Peyer's patch (tissue), 4 donors: Measurements from ENCODE around the gene DNAJA1. TPM values are rescaled to one million over a fixed set of nuclear protein-coding genes. Genes with fewer than 3 reads are reported as not detected.

Source experiments
- DNase-seq, 3 donors: peaks; one replicate each; pipeline ENCODE4 v3.0.0-alpha.2; 2017 to 2019
- H3K27ac ChIP-seq, 4 donors: fragments of 200-600 bp; sonication (generic); one replicate each; pipeline ENCODE4 v1.5.1; 2016 to 2019
- H3K27me3 ChIP-seq, 2 donors: fragments of 200-600 bp; sonication (generic); one replicate each; pipeline ENCODE4 v1.5.1; 2019
- H3K36me3 ChIP-seq, 3 donors: fragments of 200-600 bp; sonication (generic); one replicate each; pipeline ENCODE4 v1.5.1; 2016 to 2019
- H3K4me1 ChIP-seq, 4 donors: fragments of 200-600 bp; sonication (generic); one replicate each; pipeline ENCODE4 v1.5.1; 2016 to 2019
- H3K4me3 ChIP-seq, 4 donors: fragments of 200-600 bp; sonication (generic); 1 replicate in 3 of 4; 2 replicates in 1 of 4; pipeline ENCODE4 v1.5.1; 2016 to 2019; ENCODE audit warnings: mild to moderate bottlenecking in 1 of 4
- H3K9me3 ChIP-seq, 4 donors: fragments of 200-600 bp; sonication (generic); one replicate each; pipeline ENCODE4 v1.5.1; 2016 to 2019; ENCODE audit warnings: mild to moderate bottlenecking in 1 of 4
- POLR2A ChIP-seq, 2 donors: fragments of 450-650 bp; IDR thresholded peaks; one replicate each; pipeline ENCODE4 v1.5.1; 2017; ENCODE audit warnings: antibody characterized with exemption in 2 of 2, mild to moderate bottlenecking in 2 of 2, moderate library complexity in 2 of 2
- total RNA-seq, 4 donors: library from RNA; depleted of rRNA; stranded (reverse); fragments of >200 nt; gene quantifications; one replicate each; pipeline ENCODE4 v1.1.0, GENCODE V29; 2016
- TF ChIP-seq, protein P1 (sequence below), 6 experiments: fragments of 450-650 bp in 4 of 6; fragments of 200-600 bp in 2 of 6; sonication (generic) in 1 of 6; IDR thresholded peaks; one replicate each; pipeline ENCODE4 v1.5.1; 2017 to 2019; ENCODE audit warnings: antibody characterized with exemption in 6 of 6, mild to moderate bottlenecking in 3 of 6, moderate library complexity in 1 of 6

DNAJA1 gene
- total RNA-seq, 4 donors from 2014 or later = 13.9 to 47.7 (median 43.5) TPM

DNA sequence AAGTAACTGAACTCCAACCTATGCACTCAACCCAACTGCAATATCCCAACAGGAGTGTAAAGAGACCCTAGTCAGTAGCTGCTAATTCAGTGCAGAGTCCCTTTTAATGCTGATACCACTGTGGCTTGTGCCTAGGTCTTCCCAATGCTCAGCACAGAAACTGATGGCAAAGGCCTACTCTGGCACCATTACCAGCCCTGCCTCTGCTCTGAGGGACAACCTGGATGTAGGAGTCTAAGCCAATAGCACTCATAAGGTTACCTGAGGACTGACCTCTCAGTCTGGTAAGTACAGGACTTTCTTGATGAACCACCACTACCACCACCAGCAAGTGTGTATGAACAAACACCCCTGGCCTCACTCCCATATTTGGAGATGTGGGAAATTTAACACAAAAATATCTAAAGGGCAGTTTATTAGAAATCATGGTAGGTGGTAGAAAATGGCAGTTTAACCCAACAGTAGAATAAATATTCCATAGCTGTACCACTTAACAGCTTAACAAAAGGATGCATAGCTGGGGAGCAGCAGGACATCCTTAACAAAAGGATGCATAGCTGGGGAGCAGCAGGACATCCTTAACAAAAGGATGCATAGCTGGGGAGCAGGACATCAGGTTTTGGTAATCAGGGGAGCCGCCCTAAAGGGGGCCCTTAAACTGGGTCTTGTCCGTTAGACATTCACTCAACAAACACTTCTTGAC lies 11.0 kb upstream of the DNAJA1 start:
- Histone ChIP-seq H3K4me1 (no peaks in the 10 kb centered on the region), H3K27ac (no peak overlapping the region), H3K4me3 (no peak overlapping the region), H3K36me3 (no peaks in the 10 kb centered on the region), H3K9me3 (no peaks in the 10 kb centered on the region), H3K27me3 (no peaks in the 10 kb centered on the region)
- no peak for TF ChIP-seq POLR2A (IDR thresholded peaks at IDR 0.05)
- DNase-seq = no peak

DNA sequence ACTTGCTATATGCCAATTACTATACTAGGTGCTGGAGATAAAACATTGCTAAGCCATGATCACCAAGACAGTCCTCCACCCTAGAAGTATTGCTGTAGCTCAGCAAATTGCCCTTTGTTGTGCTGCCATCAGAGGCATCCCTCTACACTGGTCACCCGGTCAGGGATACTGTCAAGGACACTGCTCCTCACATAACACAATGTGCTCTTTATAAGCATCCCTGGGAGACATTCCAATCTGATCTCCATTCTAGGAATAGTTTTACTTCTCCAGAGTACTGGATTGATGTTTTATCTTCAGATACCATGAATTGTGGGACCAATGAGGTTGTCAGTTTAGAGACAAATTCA lies 10.4 kb upstream of the DNAJA1 start:
- H3K4me3 ChIP-seq = no peak overlapping the region
- no peaks in the 10 kb centered on the region for H3K36me3 ChIP-seq
- TF ChIP-seq POLR2A (IDR thresholded peaks at IDR 0.05) = no peak
- TF ChIP-seq, protein P1, sequence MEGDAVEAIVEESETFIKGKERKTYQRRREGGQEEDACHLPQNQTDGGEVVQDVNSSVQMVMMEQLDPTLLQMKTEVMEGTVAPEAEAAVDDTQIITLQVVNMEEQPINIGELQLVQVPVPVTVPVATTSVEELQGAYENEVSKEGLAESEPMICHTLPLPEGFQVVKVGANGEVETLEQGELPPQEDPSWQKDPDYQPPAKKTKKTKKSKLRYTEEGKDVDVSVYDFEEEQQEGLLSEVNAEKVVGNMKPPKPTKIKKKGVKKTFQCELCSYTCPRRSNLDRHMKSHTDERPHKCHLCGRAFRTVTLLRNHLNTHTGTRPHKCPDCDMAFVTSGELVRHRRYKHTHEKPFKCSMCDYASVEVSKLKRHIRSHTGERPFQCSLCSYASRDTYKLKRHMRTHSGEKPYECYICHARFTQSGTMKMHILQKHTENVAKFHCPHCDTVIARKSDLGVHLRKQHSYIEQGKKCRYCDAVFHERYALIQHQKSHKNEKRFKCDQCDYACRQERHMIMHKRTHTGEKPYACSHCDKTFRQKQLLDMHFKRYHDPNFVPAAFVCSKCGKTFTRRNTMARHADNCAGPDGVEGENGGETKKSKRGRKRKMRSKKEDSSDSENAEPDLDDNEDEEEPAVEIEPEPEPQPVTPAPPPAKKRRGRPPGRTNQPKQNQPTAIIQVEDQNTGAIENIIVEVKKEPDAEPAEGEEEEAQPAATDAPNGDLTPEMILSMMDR (IDR thresholded peaks at IDR 0.05) = no peak
- H3K27me3 ChIP-seq = no peaks in the 10 kb centered on the region
- no peak for DNase-seq
- no peaks in the 10 kb centered on the region for H3K4me1 ChIP-seq
- no peaks in the 10 kb centered on the region for H3K9me3 ChIP-seq
- no peak overlapping the region for H3K27ac ChIP-seq

DNA sequence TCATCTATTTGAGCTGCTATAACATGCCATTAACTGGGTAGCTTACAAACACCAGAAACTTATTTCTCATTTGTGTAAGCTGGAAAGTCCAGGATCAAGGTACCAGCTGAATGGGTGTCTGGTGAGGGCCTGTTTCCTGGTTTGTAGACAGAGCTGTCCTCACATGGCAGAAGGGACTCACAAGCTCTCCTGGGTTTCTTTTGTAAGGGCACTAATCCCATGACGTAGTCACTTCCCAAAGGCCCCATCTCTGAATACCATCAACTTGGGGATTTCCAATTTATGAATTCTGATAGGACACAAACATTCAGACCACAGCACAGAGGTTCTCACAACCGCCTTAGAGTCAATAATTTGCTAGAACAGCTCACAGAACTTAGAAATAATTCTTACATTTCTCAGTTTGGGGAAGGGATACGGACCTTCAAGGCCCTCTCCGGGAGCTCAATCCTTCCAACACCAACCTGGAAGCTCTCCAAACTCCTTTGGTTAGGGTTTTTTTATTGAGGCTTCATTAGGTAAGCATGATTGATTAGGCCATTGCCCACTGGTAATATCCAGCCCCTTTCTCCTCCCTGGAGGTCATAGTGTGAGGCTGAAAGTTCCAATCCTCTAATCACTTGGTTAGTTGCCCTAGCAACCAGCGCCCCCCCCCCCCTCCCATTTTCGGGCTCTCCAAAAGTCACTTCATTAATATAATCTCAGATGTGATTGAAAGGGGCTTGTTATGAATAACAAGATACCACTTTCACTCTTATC lies 7.6 kb upstream of the DNAJA1 start:
- peaks cover 0 to under 1% (median 0%) of the 10 kb centered on the region in 4 donors for H3K4me1 ChIP-seq
- no peak overlapping the region for H3K27ac ChIP-seq
- no peaks in the 10 kb centered on the region for H3K9me3 ChIP-seq
- DNase-seq = no peak
- no peaks in the 10 kb centered on the region for H3K36me3 ChIP-seq
- TF ChIP-seq, protein P1 (IDR thresholded peaks at IDR 0.05) = no peak
- TF ChIP-seq POLR2A (IDR thresholded peaks at IDR 0.05) = no peak
- H3K27me3 ChIP-seq = no peaks in the 10 kb centered on the region
- H3K4me3 ChIP-seq = no peak overlapping the region

DNA sequence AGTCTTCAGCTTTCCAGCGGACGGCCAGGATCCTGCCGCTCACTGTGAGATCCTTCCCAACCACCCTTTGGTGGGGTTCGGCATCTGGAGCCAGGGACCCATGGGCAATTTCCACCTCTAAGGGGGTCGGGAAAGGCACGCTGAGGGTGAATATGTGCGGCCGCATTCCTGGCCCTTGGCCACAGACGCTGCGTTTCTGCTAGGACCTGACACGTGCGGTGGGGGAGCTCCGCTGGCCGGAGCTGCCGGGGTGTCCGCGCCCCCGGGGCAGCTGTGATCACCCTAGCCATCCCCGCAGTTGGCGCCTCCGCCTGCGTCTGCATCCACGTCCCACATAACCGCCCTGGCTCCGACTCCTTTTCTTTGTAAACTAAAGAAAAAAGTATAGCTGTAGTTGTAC lies 5.3 kb upstream of the DNAJA1 start:
- H3K9me3 ChIP-seq = no peaks in the 10 kb centered on the region
- no peak overlapping the region for H3K27ac ChIP-seq
- H3K4me3 ChIP-seq = no peak overlapping the region
- DNase-seq = no peak
- TF ChIP-seq, protein P1 (IDR thresholded peaks at IDR 0.05) = no peak
- no peak for TF ChIP-seq POLR2A (IDR thresholded peaks at IDR 0.05)
- peaks cover 0 to 22% (median 5%) of the 10 kb centered on the region in 4 donors for H3K4me1 ChIP-seq
- no peaks in the 10 kb centered on the region for H3K27me3 ChIP-seq
- H3K36me3 ChIP-seq = no peaks in the 10 kb centered on the region

DNA sequence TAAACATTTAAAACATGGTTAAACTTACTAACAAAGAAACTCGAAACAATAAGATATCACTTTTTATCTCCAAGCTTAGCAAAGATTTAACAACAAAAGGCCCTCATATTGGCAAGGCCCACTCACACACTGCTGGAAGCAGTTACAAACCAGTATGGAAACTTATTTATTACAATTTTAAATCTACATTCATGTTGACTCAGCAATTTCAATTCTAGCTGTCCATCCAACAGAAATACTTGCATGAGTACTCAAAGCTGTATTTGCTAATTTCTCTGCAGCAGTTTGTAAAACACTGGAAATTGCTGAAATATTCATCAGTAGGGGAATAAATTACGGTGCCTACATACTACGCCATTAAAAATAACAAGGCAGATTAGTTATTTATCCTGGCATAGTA lies 2.8 kb upstream of the DNAJA1 start:
- H3K27ac ChIP-seq = no peak overlapping the region
- H3K27me3 ChIP-seq = no peaks in the 10 kb centered on the region
- H3K36me3 ChIP-seq = peaks cover 0 to 7% (median 0%) of the 10 kb centered on the region in 3 donors
- H3K9me3 ChIP-seq = no peaks in the 10 kb centered on the region
- no peak for DNase-seq
- no peak overlapping the region for H3K4me3 ChIP-seq
- TF ChIP-seq POLR2A (IDR thresholded peaks at IDR 0.05) = no peak
- TF ChIP-seq, protein P1 (IDR thresholded peaks at IDR 0.05) = no peak
- H3K4me1 ChIP-seq = peaks cover 3 to 33% (median 9%) of the 10 kb centered on the region in 4 donors

DNA sequence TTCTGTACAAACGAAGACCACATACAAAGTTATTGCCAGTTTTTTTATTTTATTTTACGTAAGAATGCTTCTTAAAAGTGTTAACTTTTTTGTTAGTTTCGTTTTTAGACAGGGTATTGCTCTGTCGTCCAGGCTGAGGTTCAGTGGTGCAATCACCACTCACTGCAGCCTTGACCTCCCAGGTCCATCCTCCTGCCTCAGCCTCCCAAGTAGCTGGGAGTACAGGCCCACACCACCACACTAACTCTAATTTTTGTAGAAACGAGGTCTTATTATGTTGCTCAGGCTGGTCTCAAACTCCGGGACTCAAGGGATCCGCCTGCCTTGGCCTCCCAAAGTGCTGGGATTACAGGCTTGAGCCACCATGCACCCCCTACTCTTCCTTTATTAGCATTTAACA lies 2.3 kb upstream of the DNAJA1 start:
- Histone ChIP-seq H3K36me3 (peaks cover 0 to 11% (median 0%) of the 10 kb centered on the region in 3 donors), H3K27ac (no peak overlapping the region), H3K4me3 (no peak overlapping the region), H3K9me3 (no peaks in the 10 kb centered on the region), H3K4me1 (peaks cover 3 to 38% (median 13%) of the 10 kb centered on the region in 4 donors), H3K27me3 (no peaks in the 10 kb centered on the region)
- TF ChIP-seq, protein P1 (IDR thresholded peaks at IDR 0.05) = no peak
- TF ChIP-seq POLR2A (IDR thresholded peaks at IDR 0.05) = no peak
- DNase-seq = no peak
